K562 (cell line): ENCODE data around the gene MAMDC2.

Experiments used
- CTCF ChIP-seq, 3 experiments: IDR thresholded peaks in 2 of 3; conservative IDR thresholded peaks in 1 of 3; 2 replicates each; pipeline ENCODE4 v1.5.1; 2011 to 2012; ENCODE audit warnings: low read length in 3 of 3, mild to moderate bottlenecking in 3 of 3, control low read depth in 2 of 3, improper control_type of control experiment in 1 of 3, inconsistent platforms in 1 of 3, low read depth in 1 of 3, mixed read lengths in 1 of 3, moderate library complexity in 1 of 3; ENCODE audit not compliant: insufficient read depth in 2 of 3
- SMAD3 ChIP-seq: fragments of 450-650 bp; formaldehyde crosslinking; conservative IDR thresholded peaks from 2 replicates; pipeline ENCODE4 v1.4.0; 2020; ENCODE audit warnings: mild to moderate bottlenecking
- ZBTB33 ChIP-seq: sonication (generic); formaldehyde crosslinking; IDR thresholded peaks from 2 replicates; pipeline ENCODE4 v1.8.1; 2023; ENCODE audit warnings: mild to moderate bottlenecking, missing genetic modification reagents
- ZFX ChIP-seq: sonication (generic); formaldehyde crosslinking; IDR thresholded peaks from 2 replicates; pipeline ENCODE4 v1.8.0; 2022; ENCODE audit warnings: mild to moderate bottlenecking, missing genetic modification reagents, moderate library complexity

DNA sequence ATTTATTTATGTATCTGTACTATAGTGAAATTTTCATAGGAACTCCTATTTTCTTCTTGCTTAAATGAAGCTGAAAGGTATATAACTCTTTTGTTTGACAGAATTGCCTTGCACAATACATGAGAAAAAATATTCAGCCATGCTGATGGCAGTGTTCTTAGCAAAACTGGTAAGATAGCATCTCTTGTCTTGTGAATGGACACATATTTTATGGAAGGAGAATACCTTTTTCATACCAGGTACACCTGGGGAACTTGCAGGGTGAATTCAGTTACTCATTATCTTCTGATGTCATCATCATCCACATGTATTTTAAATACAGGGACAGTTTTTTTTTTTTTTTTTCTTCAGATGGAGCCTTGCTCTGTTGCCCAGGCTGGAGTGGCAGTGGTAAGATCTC lies 49.4 kb downstream of the MAMDC2 start:
- TF ChIP-seq ZFX = no peak
- no peak for TF ChIP-seq SMAD3 (CRISPR knock-in tag)
- TF ChIP-seq CTCF (IDR thresholded peaks at IDR 0.05 in 2 of 3, conservative IDR thresholded peaks at IDR 0.05 in 1 of 3; ENCODE audit: insufficient read depth in 2 of 3, low read depth in 1 of 3, low read length in 3 of 3) = no peak
- TF ChIP-seq ZBTB33 (CRISPR knock-in tag) = no peak
